ENCODE results near the gene GNG11. TPM values are rescaled to one million over a fixed set of nuclear protein-coding genes. Genes with fewer than 3 reads are reported as not detected.

Gene GNG11
- total and polyA plus RNA-seq, 2 donors: 31.9 to 48.1 TPM

- H3K27ac ChIP-seq (ENCODE audit: low read depth): no peak overlapping the region
- DNase-seq (ENCODE audit: extremely low spot score): no peak
- no peak overlapping the region for H3K4me3 ChIP-seq (ENCODE audit: low read depth, low read length)
- no peaks in the 10 kb centered on the region for H3K4me1 ChIP-seq (ENCODE audit: insufficient read depth)
- WGBS: 49% methylated on average over 5 of the region's 5 CpGs
- H3K36me3 ChIP-seq (ENCODE audit: insufficient read depth): no peaks in the 10 kb centered on the region
Measured at GRCh38 chr7:93945756-93946535, 24.4 kb downstream of the GNG11 start.

DNA sequence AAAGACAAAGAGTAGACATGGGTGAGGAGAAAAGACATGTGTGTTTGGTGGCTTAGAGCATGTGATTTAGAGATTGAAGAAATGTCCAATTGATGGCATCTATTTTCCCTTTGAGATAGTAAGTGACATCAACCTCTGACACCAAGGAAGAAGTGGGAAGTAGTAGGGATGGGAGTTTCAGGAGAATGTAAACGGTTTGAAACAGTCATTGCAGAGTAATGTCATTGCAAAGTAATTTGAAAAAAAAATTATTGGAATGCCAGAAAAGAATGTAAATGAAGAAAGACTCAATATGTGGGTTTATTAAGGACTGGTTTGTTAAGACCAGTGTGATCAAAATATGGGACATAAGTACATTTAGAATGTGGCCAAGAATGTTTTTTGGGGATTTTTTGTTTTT, 26.6 kb downstream of the GNG11 start:
- WGBS: 79% methylated on average over 1 of the region's 1 CpG
- Histone ChIP-seq H3K4me3 (ENCODE audit: low read depth, low read length) (no peak overlapping the region), H3K27ac (ENCODE audit: low read depth) (no peak overlapping the region), H3K36me3 (ENCODE audit: insufficient read depth) (no peaks in the 10 kb centered on the region), H3K4me1 (ENCODE audit: insufficient read depth) (no peaks in the 10 kb centered on the region)
- DNase-seq (ENCODE audit: extremely low spot score): no peak

GRCh38 chr7:93948873-93949272, 27.3 kb downstream of the GNG11 start:
- 51% methylated on average over 2 of the region's 2 CpGs for WGBS
- Histone ChIP-seq H3K4me3 (ENCODE audit: low read depth, low read length) (no peak overlapping the region), H3K27ac (ENCODE audit: low read depth) (no peak overlapping the region), H3K36me3 (ENCODE audit: insufficient read depth) (no peaks in the 10 kb centered on the region), H3K4me1 (ENCODE audit: insufficient read depth) (no peaks in the 10 kb centered on the region)
- no peak for DNase-seq (ENCODE audit: extremely low spot score)

DNA sequence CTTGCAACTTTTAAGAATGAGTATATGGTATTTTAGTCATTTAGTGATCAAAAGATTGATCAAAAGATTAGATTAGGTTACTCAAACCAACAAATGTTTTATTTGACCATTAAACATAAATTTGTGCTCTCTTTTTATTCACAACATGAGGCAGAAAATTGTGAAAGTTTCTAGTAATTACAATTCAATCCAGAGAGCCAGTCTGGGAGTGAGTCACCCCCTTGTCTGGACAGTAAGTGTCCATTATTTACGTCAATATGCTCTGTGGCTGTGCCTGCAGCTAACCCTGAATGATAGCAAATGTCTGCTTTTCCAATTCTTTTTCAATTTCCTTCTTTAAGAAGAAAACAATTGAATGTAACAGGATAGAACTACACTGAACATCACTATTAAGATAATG, 27.9 kb downstream of the GNG11 start:
- no peaks in the 10 kb centered on the region for H3K4me1 ChIP-seq (ENCODE audit: insufficient read depth)
- no peak for DNase-seq (ENCODE audit: extremely low spot score)
- H3K4me3 ChIP-seq (ENCODE audit: low read depth, low read length): no peak overlapping the region
- WGBS: 76% methylated on average over 1 of the region's 1 CpG
- H3K27ac ChIP-seq (ENCODE audit: low read depth): no peak overlapping the region
- no peaks in the 10 kb centered on the region for H3K36me3 ChIP-seq (ENCODE audit: insufficient read depth)

- Histone ChIP-seq H3K4me1 (ENCODE audit: insufficient read depth) (no peaks in the 10 kb centered on the region), H3K4me3 (ENCODE audit: low read depth, low read length) (no peak overlapping the region), H3K27ac (ENCODE audit: low read depth) (no peak overlapping the region), H3K36me3 (ENCODE audit: insufficient read depth) (no peaks in the 10 kb centered on the region)
- DNase-seq (ENCODE audit: extremely low spot score): no peak
- WGBS: 91% methylated on average over 2 of the region's 2 CpGs
Measured at GRCh38 chr7:93955304-93955703, 33.8 kb downstream of the GNG11 start.

- WGBS: 96% methylated on average over 1 of the region's 1 CpG
- H3K36me3 ChIP-seq (ENCODE audit: insufficient read depth): no peaks in the 10 kb centered on the region
Measured at GRCh38 chr7:93957767-93958166, 36.2 kb downstream of the GNG11 start.

GRCh38 chr7:93958216-93958615, 36.7 kb downstream of the GNG11 start:
- Histone ChIP-seq H3K36me3 (ENCODE audit: insufficient read depth) (no peaks in the 10 kb centered on the region), H3K4me1 (ENCODE audit: insufficient read depth) (no peaks in the 10 kb centered on the region), H3K4me3 (ENCODE audit: low read depth, low read length) (no peak overlapping the region), H3K27ac (ENCODE audit: low read depth) (no peak overlapping the region)
- 69% methylated on average over 3 of the region's 3 CpGs for WGBS
- no peak for DNase-seq (ENCODE audit: extremely low spot score)

More at GRCh38 chr7:93957767-93958166, 36.2 kb downstream of the GNG11 start:
- H3K4me3 ChIP-seq (ENCODE audit: low read depth, low read length): no peak overlapping the region
- H3K27ac ChIP-seq (ENCODE audit: low read depth): no peak overlapping the region
- no peak for DNase-seq (ENCODE audit: extremely low spot score)
- no peaks in the 10 kb centered on the region for H3K4me1 ChIP-seq (ENCODE audit: insufficient read depth)

DNA sequence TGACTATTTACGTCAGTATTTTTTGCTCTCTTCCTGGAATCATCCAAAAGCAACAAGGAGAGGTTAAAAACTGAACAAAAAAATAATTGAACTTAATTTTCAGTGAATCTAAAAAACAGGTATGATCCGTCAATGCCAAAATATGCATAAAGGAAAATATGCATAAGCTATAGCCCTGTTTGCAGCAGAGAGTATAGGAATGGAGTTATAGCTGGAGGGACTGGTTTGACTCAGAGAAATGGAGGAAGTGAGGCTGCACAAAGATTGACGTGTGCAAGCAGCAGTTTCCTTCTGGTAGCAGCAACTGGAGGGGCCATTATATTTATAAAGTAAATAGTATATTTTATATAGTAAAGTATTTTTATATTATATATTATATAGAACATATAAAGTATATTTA, 37.1 kb downstream of the GNG11 start:
- Histone ChIP-seq H3K4me3 (ENCODE audit: low read depth, low read length) (no peak overlapping the region), H3K4me1 (ENCODE audit: insufficient read depth) (no peaks in the 10 kb centered on the region), H3K27ac (ENCODE audit: low read depth) (no peak overlapping the region), H3K36me3 (ENCODE audit: insufficient read depth) (no peaks in the 10 kb centered on the region)
- DNase-seq (ENCODE audit: extremely low spot score): no peak
- WGBS: 84% methylated on average over 3 of the region's 3 CpGs

- Histone ChIP-seq H3K4me1 (ENCODE audit: insufficient read depth) (no peaks in the 10 kb centered on the region), H3K36me3 (ENCODE audit: insufficient read depth) (no peaks in the 10 kb centered on the region), H3K4me3 (ENCODE audit: low read depth, low read length) (no peak overlapping the region), H3K27ac (ENCODE audit: low read depth) (no peak overlapping the region)
- DNase-seq (ENCODE audit: extremely low spot score): no peak
- 90% methylated on average over 3 of the region's 3 CpGs for WGBS
Measured at GRCh38 chr7:93960986-93961385, 39.5 kb downstream of the GNG11 start.

DNA sequence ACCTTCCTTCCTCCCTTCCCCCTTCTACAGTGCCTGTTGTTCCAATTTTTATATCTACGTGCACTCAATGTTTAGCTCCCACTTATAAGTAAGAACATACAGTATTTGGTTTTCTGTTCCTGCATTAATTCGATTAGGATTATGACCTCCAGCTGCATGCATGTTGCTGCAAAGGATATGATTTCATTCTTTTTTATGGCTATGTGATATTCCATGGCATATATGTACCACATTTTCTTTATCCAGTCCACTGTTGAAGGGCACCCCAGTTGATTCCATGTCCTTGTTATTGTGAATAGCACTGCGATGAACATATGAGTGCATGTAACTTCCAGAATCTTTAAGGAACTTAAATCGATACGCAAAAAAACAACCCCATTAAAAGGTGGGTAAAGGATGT, 42.7 kb downstream of the GNG11 start:
- 97% methylated on average over 5 of the region's 5 CpGs for WGBS
- Histone ChIP-seq H3K36me3 (ENCODE audit: insufficient read depth) (no peaks in the 10 kb centered on the region), H3K4me1 (ENCODE audit: insufficient read depth) (no peaks in the 10 kb centered on the region), H3K27ac (ENCODE audit: low read depth) (no peak overlapping the region), H3K4me3 (ENCODE audit: low read depth, low read length) (no peak overlapping the region)
- no peak for DNase-seq (ENCODE audit: extremely low spot score)

DNA sequence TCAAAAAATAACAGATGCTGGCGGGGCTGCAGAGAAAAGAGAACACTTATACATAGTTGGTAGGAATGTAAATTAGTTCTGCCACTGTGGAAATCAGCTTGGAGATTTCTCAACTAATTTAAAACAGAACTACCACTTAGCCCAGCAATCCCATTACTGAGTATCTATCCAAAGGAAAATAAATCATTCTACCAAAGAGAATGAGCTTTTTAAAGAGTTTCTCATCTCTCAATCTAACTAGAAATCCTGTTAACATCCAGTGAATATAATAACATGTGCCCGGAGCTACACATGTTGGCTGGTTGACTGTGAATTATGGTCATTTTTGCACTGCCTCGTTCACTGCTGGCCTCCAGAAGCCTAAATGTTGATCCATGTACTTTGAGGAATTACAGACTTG, 43.3 kb downstream of the GNG11 start:
- DNase-seq (ENCODE audit: extremely low spot score): no peak
- whole genome bisulfite sequencing: 64% methylated on average over 3 of the region's 3 CpGs
- no peaks in the 10 kb centered on the region for H3K4me1 ChIP-seq (ENCODE audit: insufficient read depth)
- no peak overlapping the region for H3K27ac ChIP-seq (ENCODE audit: low read depth)
- no peak overlapping the region for H3K4me3 ChIP-seq (ENCODE audit: low read depth, low read length)
- H3K36me3 ChIP-seq (ENCODE audit: insufficient read depth): no peaks in the 10 kb centered on the region

GRCh38 chr7:93968911-93969620, 47.5 kb downstream of the GNG11 start:
- H3K36me3 ChIP-seq (ENCODE audit: insufficient read depth): no peaks in the 10 kb centered on the region
- DNase-seq (ENCODE audit: extremely low spot score): no peak
- 72% methylated on average over 2 of the region's 2 CpGs for WGBS
- H3K4me1 ChIP-seq (ENCODE audit: insufficient read depth): no peaks in the 10 kb centered on the region
- H3K27ac ChIP-seq (ENCODE audit: low read depth): no peak overlapping the region
- H3K4me3 ChIP-seq (ENCODE audit: low read depth, low read length): no peak overlapping the region

DNA sequence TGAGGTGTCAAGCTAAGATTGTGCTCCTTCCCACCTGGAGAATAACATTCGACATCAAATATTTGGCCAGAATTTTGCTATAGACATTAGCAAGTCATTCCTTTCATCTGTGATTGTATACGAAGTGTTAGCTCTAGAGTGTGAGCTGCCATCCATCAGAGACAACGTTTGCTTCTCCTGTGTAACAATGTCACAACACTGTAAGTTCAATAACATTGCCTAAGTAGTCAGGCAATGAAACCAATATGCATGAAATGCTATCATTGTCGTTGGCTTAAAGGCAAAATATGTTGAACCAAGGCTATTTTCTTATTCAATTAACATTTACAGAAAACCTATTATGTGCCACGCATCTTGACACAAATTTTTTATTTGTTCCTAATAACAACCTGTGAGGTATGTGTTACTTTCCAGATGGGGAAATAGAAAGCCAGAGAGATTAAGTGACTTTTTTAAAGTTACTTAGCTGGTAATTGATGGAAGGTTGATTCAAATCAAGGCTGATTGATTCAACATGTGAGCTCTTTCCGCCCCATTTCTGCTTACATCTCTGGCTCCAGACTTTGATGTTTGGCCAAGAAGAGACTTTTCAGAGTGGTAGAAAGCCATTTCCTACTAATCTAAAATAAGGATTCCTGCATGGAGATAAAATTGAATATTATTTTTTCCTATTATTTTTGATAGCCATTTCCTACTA, 50.6 kb downstream of the GNG11 start:
- no peaks in the 10 kb centered on the region for H3K36me3 ChIP-seq (ENCODE audit: insufficient read depth)
- no peak overlapping the region for H3K4me3 ChIP-seq (ENCODE audit: low read depth, low read length)
- H3K27ac ChIP-seq (ENCODE audit: low read depth): no peak overlapping the region
- WGBS: 65% methylated on average over 6 of the region's 6 CpGs
- DNase-seq (ENCODE audit: extremely low spot score): no peak
- no peaks in the 10 kb centered on the region for H3K4me1 ChIP-seq (ENCODE audit: insufficient read depth)

DNA sequence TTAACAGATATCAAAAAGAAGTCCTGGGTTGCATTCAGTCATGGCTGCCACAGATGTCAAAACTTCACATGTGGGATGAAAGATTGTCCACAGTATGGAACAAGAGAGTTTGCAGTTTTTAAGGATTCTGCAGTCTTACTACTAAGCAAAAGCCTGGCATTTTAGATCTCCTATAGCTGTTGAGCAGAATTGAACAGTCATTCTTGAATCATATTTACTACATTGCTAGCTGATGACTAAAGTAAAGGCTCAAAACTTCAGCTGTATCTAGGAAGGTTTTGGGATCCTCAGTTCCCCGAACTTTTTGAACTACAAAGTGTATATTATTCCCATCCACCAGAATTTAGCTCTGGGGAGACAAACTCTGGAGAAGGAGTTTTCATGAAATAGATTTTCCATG, 51.6 kb downstream of the GNG11 start:
- H3K4me3 ChIP-seq (ENCODE audit: low read depth, low read length): no peak overlapping the region
- no peaks in the 10 kb centered on the region for H3K4me1 ChIP-seq (ENCODE audit: insufficient read depth)
- no peaks in the 10 kb centered on the region for H3K36me3 ChIP-seq (ENCODE audit: insufficient read depth)
- WGBS: 93% methylated on average over 1 of the region's 1 CpG
- H3K27ac ChIP-seq (ENCODE audit: low read depth): no peak overlapping the region
- DNase-seq (ENCODE audit: extremely low spot score): no peak

Measured in urinary bladder (tissue), 4 donors.